Measurements from ENCODE around the gene SLMAP.

The SLMAP gene

GRCh38 chr3:57896031-57896430 is 139.9 kb downstream of the SLMAP start:
- DNase-seq, result no peak

- DNase-seq, result no peak
Measured at GRCh38 chr3:57896691-57897090, 140.6 kb downstream of the SLMAP start.

GRCh38 chr3:57900786-57901185 is 144.7 kb downstream of the SLMAP start:
- no peak for DNase-seq

- DNase-seq, result no peak
Measured at GRCh38 chr3:57903124-57903890, 147.2 kb downstream of the SLMAP start.

- peak; percentile 6 for DNase-seq
Measured at GRCh38 chr3:57910990-57911389, 154.9 kb downstream of the SLMAP start.

- no peak for DNase-seq
Measured at GRCh38 chr3:57911593-57911992, 155.5 kb downstream of the SLMAP start.

GRCh38 chr3:57917601-57918000 is 161.5 kb downstream of the SLMAP start:
- DNase-seq, result no peak

GRCh38 chr3:57918123-57918837 is 162.2 kb downstream of the SLMAP start:
- DNase-seq, result no peak

GRCh38 chr3:57919987-57920386 is 163.9 kb downstream of the SLMAP start:
- no peak for DNase-seq

- DNase-seq, result no peak
Measured at GRCh38 chr3:57923101-57923500, 167.0 kb downstream of the SLMAP start.

GRCh38 chr3:57923752-57924151 is 167.6 kb downstream of the SLMAP start:
- DNase-seq, result no peak

GRCh38 chr3:57927166-57927565 is 171.1 kb downstream of the SLMAP start:
- DNase-seq, result no peak

- DNase-seq, result no peak
Measured at GRCh38 chr3:57927916-57928315, 171.8 kb downstream of the SLMAP start.

- no peak for DNase-seq
Measured at GRCh38 chr3:57928511-57928910, 172.4 kb downstream of the SLMAP start.

GRCh38 chr3:57929988-57930387 is 173.9 kb downstream of the SLMAP start:
- no peak for DNase-seq

GRCh38 chr3:57933602-57934001 is 177.5 kb downstream of the SLMAP start:
- no peak for DNase-seq

- DNase-seq, result no peak
Measured at GRCh38 chr3:57934373-57934772, 178.3 kb downstream of the SLMAP start.

GRCh38 chr3:57935539-57935938 is 179.4 kb downstream of the SLMAP start:
- DNase-seq, result no peak

GRCh38 chr3:57937092-57937491 is 181.0 kb downstream of the SLMAP start:
- no peak for DNase-seq

- no peak for DNase-seq
Measured at GRCh38 chr3:57939775-57940174, 183.7 kb downstream of the SLMAP start.

GRCh38 chr3:57942388-57942787 is 186.3 kb downstream of the SLMAP start:
- no peak for DNase-seq

- DNase-seq, result no peak
Measured at GRCh38 chr3:57942872-57943283, 186.8 kb downstream of the SLMAP start.

GRCh38 chr3:57943525-57944495 is 187.7 kb downstream of the SLMAP start:
- no peak for DNase-seq

Data from activated naive CD4-positive, alpha-beta T cell treated with Interleukin-2 at 50 U/mL for 16 hours (primary cell).